KOPT-K1 (cell line): Measurements from ENCODE around the gene EGLN2.
"Not testable (repeated sequence)": the region's sequence is repeated elsewhere in the genome, so short reads cannot be mapped to it uniquely, and the experiment has no call there.

ENCODE experiments used
- H3K27ac ChIP-seq: fragments of 200-600 bp; sonication (generic); 2 replicates; pipeline ENCODE4 v1.5.1; 2016; ENCODE audit warnings: antibody characterized with exemption, mild to moderate bottlenecking, low read depth, low read length; ENCODE audit not compliant: poor library complexity, severe bottlenecking
- H3K36me3 ChIP-seq: fragments of 200-600 bp; sonication (generic); 2 replicates; pipeline ENCODE4 v1.5.1; 2017; ENCODE audit warnings: antibody characterized with exemption, mild to moderate bottlenecking, low read length, moderate library complexity; ENCODE audit not compliant: insufficient read depth
- H3K9me3 ChIP-seq: fragments of 200-600 bp; sonication (generic); 2 replicates; pipeline ENCODE4 v1.5.1; 2017; ENCODE audit warnings: antibody characterized with exemption, low read length, mild to moderate bottlenecking; ENCODE audit not compliant: insufficient read depth, poor library complexity, severe bottlenecking

EGLN2 gene

GRCh38 chr19:40815223-40815622 is 16.2 kb downstream of the EGLN2 start:
- peaks cover 2% of the 10 kb centered on the region; the same call in 1 of the 2 replicates for H3K36me3 ChIP-seq

GRCh38 chr19:40818480-40819399 is 19.7 kb downstream of the EGLN2 start:
- H3K36me3 ChIP-seq, H3K9me3 ChIP-seq, H3K27ac ChIP-seq: not testable (repeated sequence)

More at GRCh38 chr19:40815223-40815622, 16.2 kb downstream of the EGLN2 start:
- Histone ChIP-seq H3K9me3 (no peaks in the 10 kb centered on the region), H3K27ac (no peak overlapping the region)

DNA sequence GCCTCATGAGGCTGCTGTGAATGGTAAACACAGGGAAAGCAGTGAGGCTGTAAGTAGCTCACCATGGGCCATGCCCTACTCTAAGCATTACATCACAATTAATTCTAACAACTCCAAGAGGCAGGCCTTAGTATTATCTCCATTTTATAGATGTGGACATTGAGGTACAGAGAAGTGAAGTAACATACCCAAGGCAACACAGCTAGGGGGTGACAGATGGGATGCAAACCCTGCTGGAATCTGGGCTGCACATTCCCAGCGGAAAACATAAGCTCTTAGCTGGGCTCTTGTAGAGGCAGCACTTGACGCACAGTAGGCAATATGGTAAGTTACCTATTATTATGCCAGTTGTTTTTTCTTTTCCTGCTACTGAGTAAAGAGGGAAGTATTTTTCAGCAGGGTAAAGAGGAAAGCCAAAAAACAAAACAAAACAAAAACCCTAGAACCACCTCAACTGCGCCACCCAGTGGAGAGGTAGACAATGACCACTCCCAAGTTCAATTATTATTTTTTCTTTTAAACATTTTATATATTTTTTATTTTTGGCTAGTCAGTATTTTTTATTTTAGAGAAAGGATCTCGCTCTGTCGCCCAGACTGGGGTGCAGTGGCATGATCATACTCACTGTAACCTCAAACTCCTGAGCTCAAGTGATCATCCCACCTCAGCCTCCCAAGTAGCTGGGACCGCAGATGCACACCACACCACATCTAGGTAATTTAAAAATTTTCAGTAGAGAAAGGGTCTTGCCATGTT is 20.7 kb downstream of the EGLN2 start:
- H3K27ac ChIP-seq, H3K36me3 ChIP-seq, H3K9me3 ChIP-seq: not testable (repeated sequence)

- H3K27ac ChIP-seq = no peak overlapping the region
- no peaks in the 10 kb centered on the region for H3K9me3 ChIP-seq
- H3K36me3 ChIP-seq = no peaks in the 10 kb centered on the region; the same call in 1 of the 2 replicates
Measured at GRCh38 chr19:40822161-40822560, 23.2 kb downstream of the EGLN2 start.

GRCh38 chr19:40822704-40823553 is 23.9 kb downstream of the EGLN2 start:
- not testable (repeated sequence) for H3K27ac ChIP-seq, H3K36me3 ChIP-seq, H3K9me3 ChIP-seq

DNA sequence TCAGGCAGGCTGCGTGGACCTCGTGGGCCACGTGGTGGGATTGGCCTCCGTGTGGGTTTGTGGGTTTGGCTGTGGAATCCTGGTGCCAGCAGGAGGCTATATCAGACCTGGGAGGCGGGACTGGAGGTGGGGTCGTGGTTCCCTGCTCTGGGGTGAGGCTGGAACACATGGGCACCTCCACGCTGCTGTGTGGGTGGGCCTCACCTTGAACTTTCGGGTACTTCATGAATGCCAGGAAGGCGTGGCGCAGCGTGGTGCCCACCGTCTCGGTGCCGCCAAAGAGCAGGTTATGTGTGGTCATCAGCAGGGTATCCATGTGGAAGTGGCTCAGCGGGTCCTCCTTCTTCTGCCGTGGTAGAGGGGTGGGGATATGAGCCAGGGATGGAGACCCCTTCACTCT is 25.9 kb downstream of the EGLN2 start:
- H3K9me3 ChIP-seq, H3K27ac ChIP-seq, H3K36me3 ChIP-seq: not testable (repeated sequence)

GRCh38 chr19:40825460-40826095 is 26.6 kb downstream of the EGLN2 start:
- not testable (repeated sequence) for H3K36me3 ChIP-seq, H3K27ac ChIP-seq, H3K9me3 ChIP-seq

DNA sequence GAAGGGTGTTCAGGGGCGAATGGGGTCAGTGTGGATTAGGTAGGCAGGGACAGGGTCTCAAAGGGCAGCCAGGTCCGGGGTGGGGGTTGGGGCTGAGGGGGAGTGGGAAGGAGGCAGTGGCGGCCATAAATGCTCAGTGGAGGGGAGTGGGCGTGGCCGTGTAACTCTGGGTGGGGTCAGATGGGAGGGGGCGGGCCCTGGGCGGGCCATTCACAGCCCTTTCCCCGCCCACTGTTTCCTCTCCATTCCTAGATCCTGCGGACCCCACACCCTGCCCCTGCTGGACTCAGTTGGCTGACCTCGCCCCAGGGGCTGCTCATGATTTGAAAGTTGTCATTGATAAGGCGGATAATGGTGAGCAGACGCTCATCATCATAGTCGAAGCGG is 27.3 kb downstream of the EGLN2 start:
- H3K27ac ChIP-seq, H3K36me3 ChIP-seq, H3K9me3 ChIP-seq: not testable (repeated sequence)

GRCh38 chr19:40826699-40827385 is 27.9 kb downstream of the EGLN2 start:
- not testable (repeated sequence) for H3K27ac ChIP-seq, H3K9me3 ChIP-seq, H3K36me3 ChIP-seq

- Histone ChIP-seq H3K36me3 (no peaks in the 10 kb centered on the region; the same call in 1 of the 2 replicates), H3K9me3 (no peaks in the 10 kb centered on the region), H3K27ac (no peak overlapping the region)
Measured at GRCh38 chr19:40827386-40828247, 28.6 kb downstream of the EGLN2 start.

GRCh38 chr19:40829205-40829604 is 30.2 kb downstream of the EGLN2 start:
- no peaks in the 10 kb centered on the region for H3K9me3 ChIP-seq
- no peak overlapping the region for H3K27ac ChIP-seq
- H3K36me3 ChIP-seq = no peaks in the 10 kb centered on the region; the same call in 1 of the 2 replicates

- H3K27ac ChIP-seq = not testable (repeated sequence)
Measured at GRCh38 chr19:40830741-40831140, 31.8 kb downstream of the EGLN2 start.

More at GRCh38 chr19:40830741-40831140, 31.8 kb downstream of the EGLN2 start:
- H3K9me3 ChIP-seq, H3K36me3 ChIP-seq: not testable (repeated sequence)
